ENCODE data around the gene PODXL.

Gene PODXL

GRCh38 chr7:131556053-131556908, at the start of gene PODXL:
Gene PODXL (minus strand): TSS chr7:131556628. CDS start chr7:131556359, 269 bp downstream.
- H3K4me3 ChIP-seq (ENCODE audit: low read length) = peak within 1 kb of the TSS; percentile 89
- no peaks in the 10 kb centered on the region for H3K9me3 ChIP-seq (replicated peaks; ENCODE audit: insufficient read depth, low read length)
- H3K4me1 ChIP-seq (ENCODE audit: low read length) = peaks cover 13% of the 10 kb centered on the region
- H3K27me3 ChIP-seq (replicated peaks; ENCODE audit: insufficient read depth, low read length) = no peaks in the 10 kb centered on the region
- peak within 1 kb of the TSS; percentile 21; the same call in 1 of the 2 replicates for H3K27ac ChIP-seq (ENCODE audit: low read length)
- H4K20me1 ChIP-seq (ENCODE audit: insufficient read depth, low read length) = no peaks in the 10 kb centered on the region
- H3K4me2 ChIP-seq (ENCODE audit: low read depth, low read length) = peak within 1 kb of the TSS; percentile 100
- no peaks in the 10 kb centered on the region for H3K9me2 ChIP-seq (replicated peaks; ENCODE audit: insufficient read depth, low read length)
- no peaks in the 10 kb centered on the region for H3K36me3 ChIP-seq (replicated peaks; ENCODE audit: insufficient read depth, low read length)
- DNase-seq = peak; percentile 88
- H2AFZ ChIP-seq (ENCODE audit: low read length) = peak within 1 kb of the TSS; percentile 99
- 0 out of 2 replicates have a peak, but pooled peaks cover 10% of the 10 kb centered on the region for H3K79me2 ChIP-seq (ENCODE audit: low read length)
- TF ChIP-seq EZH2 (optimal IDR thresholded peaks at IDR 0.05; ENCODE audit: low read depth, low read length) = no peak
- TF ChIP-seq EZH2phosphoT487 (IDR thresholded peaks at IDR 0.05; ENCODE audit: low read length) = no peak
- no peak for TF ChIP-seq CTCF (IDR thresholded peaks at IDR 0.05; ENCODE audit: low read length)
- H3K9ac ChIP-seq (ENCODE audit: low read length) = peak within 1 kb of the TSS; percentile 69
- peaks cover 8% of the 10 kb centered on the region; the same call in 1 of the 2 replicates for H3F3A ChIP-seq (ENCODE audit: insufficient read depth, low read length)

GRCh38 chr7:131605280-131605878, 49.0 kb upstream of the PODXL start:
- Histone ChIP-seq H3K4me3 (ENCODE audit: low read length) (no peak overlapping the region), H3K27me3 (replicated peaks; ENCODE audit: insufficient read depth, low read length) (no peaks in the 10 kb centered on the region), H3K9me3 (replicated peaks; ENCODE audit: insufficient read depth, low read length) (no peaks in the 10 kb centered on the region), H4K20me1 (ENCODE audit: insufficient read depth, low read length) (no peaks in the 10 kb centered on the region), H2AFZ (ENCODE audit: low read length) (no peak overlapping the region), H3K4me2 (ENCODE audit: low read depth, low read length) (no peak overlapping the region), H3K4me1 (ENCODE audit: low read length) (no peaks in the 10 kb centered on the region), H3K9ac (ENCODE audit: low read length) (no peak overlapping the region), H3F3A (ENCODE audit: insufficient read depth, low read length) (no peaks in the 10 kb centered on the region), H3K27ac (ENCODE audit: low read length) (no peak overlapping the region), H3K9me2 (replicated peaks; ENCODE audit: insufficient read depth, low read length) (no peaks in the 10 kb centered on the region), H3K79me2 (ENCODE audit: low read length) (no peaks in the 10 kb centered on the region), H3K36me3 (replicated peaks; ENCODE audit: insufficient read depth, low read length) (no peaks in the 10 kb centered on the region)
- no peak for DNase-seq
- TF ChIP-seq EZH2 (optimal IDR thresholded peaks at IDR 0.05; ENCODE audit: low read depth, low read length) (no peak), EZH2phosphoT487 (IDR thresholded peaks at IDR 0.05; ENCODE audit: low read length) (no peak), CTCF (IDR thresholded peaks at IDR 0.05; ENCODE audit: low read length) (no peak)

GRCh38 chr7:131604841-131605279, 48.4 kb upstream of the PODXL start:
- no peak overlapping the region for H3K27ac ChIP-seq (ENCODE audit: low read length)
- H3K36me3 ChIP-seq (replicated peaks; ENCODE audit: insufficient read depth, low read length) = no peaks in the 10 kb centered on the region
- H3K27me3 ChIP-seq (replicated peaks; ENCODE audit: insufficient read depth, low read length) = no peaks in the 10 kb centered on the region
- no peak for DNase-seq
- H3F3A ChIP-seq (ENCODE audit: insufficient read depth, low read length) = no peaks in the 10 kb centered on the region
- H3K79me2 ChIP-seq (ENCODE audit: low read length) = no peaks in the 10 kb centered on the region
- no peak overlapping the region for H3K9ac ChIP-seq (ENCODE audit: low read length)
- no peaks in the 10 kb centered on the region for H3K9me3 ChIP-seq (replicated peaks; ENCODE audit: insufficient read depth, low read length)
- H3K4me3 ChIP-seq (ENCODE audit: low read length) = no peak overlapping the region
- no peaks in the 10 kb centered on the region for H3K9me2 ChIP-seq (replicated peaks; ENCODE audit: insufficient read depth, low read length)
- no peak overlapping the region for H2AFZ ChIP-seq (ENCODE audit: low read length)
- no peaks in the 10 kb centered on the region for H3K4me1 ChIP-seq (ENCODE audit: low read length)
- H3K4me2 ChIP-seq (ENCODE audit: low read depth, low read length) = no peak overlapping the region
- TF ChIP-seq CTCF (IDR thresholded peaks at IDR 0.05; ENCODE audit: low read length) (no peak), EZH2phosphoT487 (IDR thresholded peaks at IDR 0.05; ENCODE audit: low read length) (no peak), EZH2 (optimal IDR thresholded peaks at IDR 0.05; ENCODE audit: low read depth, low read length) (no peak)
- no peaks in the 10 kb centered on the region for H4K20me1 ChIP-seq (ENCODE audit: insufficient read depth, low read length)

All from MM.1S (cell line).